Sciatic nerve (tissue), 2 donors: ENCODE results near the gene ACOXL. TPM values are rescaled to one million over a fixed set of nuclear protein-coding genes. Genes with fewer than 3 reads are reported as not detected.
"Not testable (repeated sequence)": the region's sequence is repeated elsewhere in the genome, so short reads cannot be mapped to it uniquely, and the experiment has no call there.

ENCODE experiments used
- ATAC-seq: fragments of 200-7000 bp; cut with Tn5 transposase; one replicate; pipeline ENCODE4 v1.9.1; 2020; ENCODE audit warnings: mild to moderate bottlenecking, moderate library complexity
- DNase-seq: peaks from one replicate; pipeline ENCODE4 v3.0.0-alpha.2; 2020; ENCODE audit warnings: low spot score
- intact Hi-C: fragments of 100-400 bp; cut with DNase I; formaldehyde crosslinking; loops from one replicate; pipeline ENCODE4 v1.14.2; 2022
- total RNA-seq: library from RNA; stranded (reverse); fragmentation: NEBNext Ultra II Directional; extraction: Animal tissue kit (Norgen Biotek cat#: 25700); gene quantifications from one replicate; pipeline ENCODE4 v1.2.1, GENCODE V29; 2021
- donor health status: DM: no; HTN: no; CAD: no.
- donor health status: DM: no; HTN: no; CAD: no.

Gene ACOXL
- total RNA-seq: not detected

DNA sequence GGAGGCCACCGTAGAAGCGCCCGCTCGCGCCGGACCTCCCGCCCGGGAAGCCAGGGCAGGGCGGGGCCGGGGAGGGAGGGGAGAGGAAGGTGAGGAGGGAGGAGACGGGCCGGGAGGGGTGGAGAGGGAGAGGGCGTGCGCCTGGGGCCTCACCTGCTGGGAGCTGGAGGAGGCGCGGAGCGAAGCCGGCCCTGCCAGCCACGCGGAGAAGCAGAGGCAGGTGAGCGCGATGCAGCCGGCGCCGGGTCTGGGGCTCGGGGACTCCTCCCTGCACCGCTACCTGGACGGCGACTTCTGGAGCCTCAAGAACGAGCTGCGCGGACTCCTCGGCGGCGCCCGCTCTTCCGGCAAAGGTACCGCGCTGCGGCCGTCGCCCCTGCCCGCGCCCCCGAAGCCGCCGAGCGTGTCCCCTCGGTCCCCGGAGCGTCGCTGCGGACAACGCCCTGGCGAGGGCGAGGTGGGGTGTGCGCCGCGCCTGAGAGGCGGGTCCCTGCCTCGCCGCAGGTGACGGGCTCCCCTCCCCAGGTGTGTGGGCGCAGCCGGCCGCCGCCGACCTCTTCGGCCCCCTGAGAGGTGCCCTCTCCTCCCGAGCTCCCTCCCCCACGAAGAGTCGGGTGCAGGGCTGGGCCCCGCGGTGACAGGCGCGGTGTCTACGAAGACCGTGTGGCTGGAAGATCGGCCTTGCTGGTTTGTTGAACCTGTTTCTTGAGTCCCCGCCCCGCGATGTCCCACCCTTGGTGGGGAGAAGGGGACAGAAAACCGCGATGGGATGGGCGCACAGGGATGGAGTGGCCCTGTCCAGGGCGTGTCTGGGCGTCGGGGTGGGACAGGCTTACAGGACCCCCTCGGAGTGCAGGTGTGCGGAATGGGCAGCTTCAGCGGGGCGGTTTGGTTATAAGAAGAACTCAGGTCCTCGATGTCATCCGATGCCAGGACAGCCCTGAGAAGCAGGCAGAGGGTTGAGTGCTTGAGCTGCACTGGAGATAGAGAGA is at the start of gene ACOXL:
ACOXL (plus strand) TSS at position 152 of the 992 bp plus-strand sequence. CDS start 35,817 bp downstream, outside the sequence.
- intact Hi-C loops: no loop called here
- no peak for DNase-seq
- no peak for ATAC-seq

DNA sequence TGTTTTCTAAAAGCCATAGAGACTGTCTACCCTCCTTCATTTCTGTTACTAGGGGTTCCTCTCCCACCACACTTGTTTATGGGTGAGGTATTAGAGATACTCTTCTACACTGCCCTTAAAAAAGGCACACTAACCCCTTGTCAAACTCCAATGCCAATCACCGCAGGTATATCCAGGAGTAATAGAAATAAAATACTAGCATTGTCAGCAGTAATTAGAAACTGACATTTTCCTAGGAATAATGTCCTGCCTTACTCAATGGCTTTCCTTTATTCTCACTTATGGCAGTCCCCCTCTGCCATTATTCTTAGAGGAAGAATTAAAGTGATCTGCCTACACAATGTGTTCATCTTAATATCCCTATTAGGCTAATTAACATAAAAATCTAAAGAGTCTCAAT is 49.5 kb upstream of the ACOXL start:
- intact Hi-C loops: no loop called here
- no peak for ATAC-seq
- no peak for DNase-seq

DNA sequence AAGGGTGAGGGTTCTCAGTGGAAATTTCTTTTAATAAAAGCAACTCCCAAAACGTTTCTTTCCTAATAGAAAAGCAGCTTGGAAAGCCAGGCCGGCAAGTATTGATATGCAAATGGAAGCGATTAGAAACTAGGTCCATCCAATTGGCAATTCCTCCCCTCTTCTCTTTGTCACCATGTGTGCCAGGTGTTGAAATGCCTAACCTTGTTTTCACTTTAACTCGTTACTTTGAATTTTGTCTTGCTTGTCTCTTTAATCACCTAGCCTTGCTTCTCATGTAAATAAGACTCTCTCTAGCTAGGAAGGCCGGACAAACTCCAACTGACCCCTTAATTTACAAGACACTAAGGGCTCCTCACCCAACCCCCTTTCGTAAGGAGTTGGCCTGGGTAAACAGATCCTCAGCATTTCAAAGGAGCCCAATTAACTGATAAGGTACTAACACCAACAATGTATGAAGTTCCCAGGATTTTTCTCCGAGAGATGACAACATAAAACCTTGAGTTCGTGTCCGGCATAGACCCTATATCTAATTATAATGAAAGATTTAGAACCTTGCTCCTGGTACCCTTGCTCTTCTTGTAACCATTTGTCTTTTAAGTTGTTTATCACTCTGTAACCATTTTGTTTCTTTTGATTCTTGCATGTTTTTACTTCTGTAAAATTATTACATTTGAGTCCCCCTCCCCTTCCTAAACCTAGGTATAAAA is 44.4 kb upstream of the ACOXL start:
- intact Hi-C loops, DNase-seq, ATAC-seq: not testable (repeated sequence)

DNA sequence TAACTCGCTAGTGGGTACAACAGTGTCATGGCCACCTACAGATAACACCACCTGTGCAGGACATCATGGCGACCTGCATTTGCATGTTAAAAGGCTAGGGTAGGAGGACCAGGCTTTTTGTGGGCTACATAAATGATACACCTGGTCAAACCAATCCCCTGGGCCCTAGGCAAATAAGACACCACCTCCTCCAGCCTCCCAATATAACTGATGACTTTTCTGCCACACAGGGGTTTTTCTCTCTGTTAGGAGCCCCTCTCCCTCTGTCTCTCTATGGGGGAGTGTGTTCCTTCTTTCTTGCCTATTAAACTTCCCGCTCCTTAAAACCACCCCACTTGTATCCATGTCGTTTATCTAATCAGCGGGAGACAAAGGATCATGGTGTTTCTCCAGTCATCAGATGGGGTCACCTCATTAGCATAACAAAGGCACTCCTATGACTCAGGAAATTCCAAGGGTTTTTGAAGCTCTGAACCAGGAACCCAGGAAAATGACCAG is 43.7 kb upstream of the ACOXL start:
- intact Hi-C loops: no loop called here
- ATAC-seq: no peak
- no peak for DNase-seq

- intact Hi-C loops: no loop called here
- ATAC-seq: no peak
- no peak for DNase-seq
Measured at GRCh38 chr2:110690083-110690965, 42.0 kb upstream of the ACOXL start.

DNA sequence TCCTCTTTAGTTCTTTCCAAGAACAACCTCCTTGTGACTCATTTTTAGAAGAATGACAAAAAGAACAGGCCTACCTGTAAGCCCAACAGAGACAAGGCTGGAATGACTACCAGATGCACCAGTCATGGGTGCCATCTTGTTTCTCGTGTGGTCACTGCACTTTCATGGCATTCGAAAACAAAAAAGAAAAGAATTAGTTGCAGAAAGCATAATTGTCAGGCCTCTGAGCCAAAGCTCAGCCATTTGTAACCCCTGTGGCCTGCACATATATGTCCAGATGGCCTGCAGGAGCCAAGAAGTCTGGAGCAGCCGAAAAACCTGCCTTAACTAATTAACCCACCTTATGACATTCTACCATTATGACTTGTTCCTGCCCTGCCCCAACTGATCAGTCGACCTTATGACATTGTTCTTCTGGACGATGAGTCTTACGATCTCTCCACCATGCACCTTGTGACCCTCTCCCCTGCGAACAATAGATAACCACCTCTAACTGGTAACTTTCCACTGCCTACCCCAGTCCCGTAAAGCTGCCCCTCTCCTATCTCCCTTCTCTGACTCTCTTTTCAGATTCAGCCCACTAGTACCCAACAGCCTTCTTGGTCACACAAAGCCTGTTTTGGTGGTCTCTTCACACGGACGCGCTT is 40.6 kb upstream of the ACOXL start:
- DNase-seq (no peak), ATAC-seq (no peak)
- intact Hi-C loops: no loop called here

GRCh38 chr2:110695146-110695898 is 37.1 kb upstream of the ACOXL start:
- ATAC-seq, intact Hi-C loops: not testable (repeated sequence)

GRCh38 chr2:110698253-110698652 is 34.1 kb upstream of the ACOXL start:
- ATAC-seq, intact Hi-C loops, DNase-seq: not testable (repeated sequence)

More at GRCh38 chr2:110695146-110695898, 37.1 kb upstream of the ACOXL start:
- not testable (repeated sequence) for DNase-seq

- intact Hi-C loops: no loop called here
- DNase-seq: no peak
- ATAC-seq: no peak
Measured at GRCh38 chr2:110702514-110703380, 29.6 kb upstream of the ACOXL start.

- DNase-seq: no peak
- intact Hi-C loops: no loop called here
- ATAC-seq: no peak
Measured at GRCh38 chr2:110707386-110707965, 24.9 kb upstream of the ACOXL start.

DNA sequence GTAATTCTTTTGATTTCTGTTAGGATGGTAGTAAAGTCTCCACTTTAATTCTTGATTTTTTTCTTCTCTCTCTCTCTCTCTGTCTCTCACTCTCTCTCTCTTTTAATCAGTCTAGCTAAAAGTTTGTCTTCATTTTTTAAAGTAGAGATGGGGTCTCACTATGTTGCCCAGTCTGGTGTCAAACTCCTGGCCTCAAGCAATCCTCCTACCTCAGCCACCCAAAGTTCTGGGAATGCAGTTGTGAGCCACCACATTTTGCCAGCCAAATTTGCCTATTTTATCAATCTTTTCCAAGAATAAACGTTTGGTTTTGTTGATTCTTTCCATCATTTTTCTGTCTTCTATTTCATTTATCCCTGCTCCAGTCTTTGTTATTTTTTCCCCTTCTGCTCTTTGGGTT is 23.9 kb upstream of the ACOXL start:
- DNase-seq (no peak), ATAC-seq (no peak)
- intact Hi-C loops: no loop called here

GRCh38 chr2:110712737-110713136 is 19.6 kb upstream of the ACOXL start:
- intact Hi-C loops: no loop called here
- no peak for DNase-seq
- ATAC-seq: no peak

DNA sequence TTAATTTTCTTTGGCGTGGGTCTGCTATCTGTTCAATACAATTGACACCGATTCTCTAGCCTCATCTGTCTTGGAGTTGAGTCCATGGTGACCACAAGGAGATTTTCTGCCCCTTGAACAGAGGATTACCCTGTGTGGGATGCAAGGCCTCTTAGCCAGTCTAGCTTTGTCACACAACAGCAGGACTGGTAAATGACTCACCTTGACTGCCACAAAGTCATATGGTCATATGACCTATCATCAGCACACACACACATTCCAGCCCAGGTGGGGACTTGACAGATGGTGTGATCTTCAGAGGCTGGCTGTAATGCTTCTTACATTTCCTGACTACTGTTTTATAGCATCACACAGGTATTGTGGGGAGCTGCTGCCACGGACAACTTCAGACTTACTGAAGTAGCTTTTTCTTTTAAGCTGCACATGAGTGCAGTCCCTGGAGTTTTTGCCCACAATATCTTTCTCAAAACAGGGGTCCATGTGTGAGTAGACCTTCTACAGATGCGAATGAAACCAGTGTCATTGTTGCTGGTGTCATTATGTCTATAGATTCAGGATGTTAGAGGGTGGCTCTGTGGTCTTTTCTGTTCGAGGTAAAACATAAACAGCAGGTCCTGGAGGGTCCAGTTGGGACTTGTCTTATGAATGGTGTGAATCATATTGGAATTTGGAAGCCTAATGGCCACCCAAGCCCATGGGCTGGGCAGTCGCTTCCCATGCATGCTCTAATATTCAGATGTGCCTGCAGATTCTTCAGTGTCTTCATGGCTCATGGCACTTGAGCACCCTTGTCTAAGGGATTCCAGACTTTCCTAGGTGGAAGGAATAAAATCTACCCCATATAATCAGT is 18.6 kb upstream of the ACOXL start:
- ATAC-seq (no peak), DNase-seq (no peak)
- intact Hi-C loops: no loop called here

DNA sequence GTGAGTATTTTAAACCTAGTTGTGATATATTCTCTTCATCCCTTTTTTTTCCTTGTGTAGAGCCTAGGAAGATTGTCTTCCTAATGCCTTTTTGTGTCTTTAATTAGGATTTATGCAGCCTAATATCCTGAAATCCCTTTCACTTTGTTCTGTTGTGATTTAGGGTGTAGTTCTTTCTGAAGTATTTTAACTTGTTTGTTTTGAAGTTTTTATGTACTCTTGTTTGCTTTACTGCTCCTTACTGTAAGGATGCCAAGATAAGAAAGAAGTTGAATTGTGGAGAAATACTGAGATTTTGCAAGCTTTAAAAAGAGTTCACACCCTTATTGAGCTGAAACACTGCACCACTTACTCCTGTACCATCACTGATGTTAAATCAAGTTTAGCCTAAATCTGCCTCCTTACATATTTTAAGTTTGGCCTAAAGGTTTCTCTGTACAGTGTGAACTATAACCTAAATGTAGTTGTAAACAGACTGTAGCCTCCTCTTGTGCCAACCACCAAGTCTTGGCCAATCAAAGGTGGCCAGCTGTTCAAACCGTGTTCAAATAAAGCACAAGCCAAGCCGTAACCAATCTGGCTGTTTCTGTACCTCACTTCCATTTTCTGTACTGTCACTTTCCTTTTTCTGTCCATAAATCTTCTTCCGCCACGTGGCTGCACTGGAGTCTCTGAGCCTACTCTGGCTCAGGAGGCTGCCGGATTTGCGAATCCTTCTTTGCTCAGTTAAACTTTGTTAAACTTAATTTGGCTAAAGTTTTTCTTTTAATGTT is 17.7 kb upstream of the ACOXL start:
- ATAC-seq (no peak), DNase-seq (no peak)
- intact Hi-C loops: no loop called here
